Lower lobe of right lung (tissue), 2 donors: Measurements from ENCODE around the gene CNTF. TPM values are rescaled to one million over a fixed set of nuclear protein-coding genes. Genes with fewer than 3 reads are reported as not detected.

ENCODE experiments used
- ATAC-seq, 2 donors: fragments of 200-7000 bp; cut with Tn5 transposase; one replicate each; pipeline ENCODE4 v1.9.1; 2020 to 2022; ENCODE audit warnings: mild to moderate bottlenecking in 2 of 2, moderate library complexity in 2 of 2
- DNase-seq: peaks from one replicate; pipeline ENCODE4 v3.0.0-alpha.2; 2020
- H3K27ac ChIP-seq: fragments of 200-600 bp; one replicate; pipeline ENCODE4 v1.8.0; 2022
- H3K27me3 ChIP-seq: fragments of 200-600 bp; one replicate; pipeline ENCODE4 v1.8.0; 2022; ENCODE audit warnings: low read depth
- H3K36me3 ChIP-seq: fragments of 200-600 bp; one replicate; pipeline ENCODE4 v1.8.0; 2022; ENCODE audit warnings: mild to moderate bottlenecking
- H3K4me1 ChIP-seq: fragments of 200-600 bp; one replicate; pipeline ENCODE4 v1.8.0; 2022
- H3K4me3 ChIP-seq: fragments of 200-600 bp; one replicate; pipeline ENCODE4 v1.8.0; 2022; ENCODE audit warnings: mild to moderate bottlenecking
- H3K9me3 ChIP-seq: fragments of 200-600 bp; one replicate; pipeline ENCODE4 v1.8.0; 2022
- intact Hi-C: fragments of 100-400 bp; cut with DNase I; formaldehyde crosslinking; loops from one replicate; pipeline ENCODE4 v1.11.0; 2022
- total RNA-seq: library from RNA; stranded (reverse); fragmentation: NEBNext Ultra II Directional; extraction: Animal tissue kit (Norgen Biotek cat#: 25700); gene quantifications from one replicate; pipeline ENCODE4 v1.2.1, GENCODE V29; 2021
- TF ChIP-seq, protein P1 (sequence below): fragments of 200-600 bp; IDR thresholded peaks from one replicate; pipeline ENCODE4 v1.8.0; 2022; ENCODE audit warnings: antibody characterized with exemption, mild to moderate bottlenecking
- donor health status: DM: no; HTN: yes; CAD: no; lungs with severe emphysema.

The CNTF gene
- total RNA-seq, 1 donor from 2014 or later: 1.9 TPM

DNA sequence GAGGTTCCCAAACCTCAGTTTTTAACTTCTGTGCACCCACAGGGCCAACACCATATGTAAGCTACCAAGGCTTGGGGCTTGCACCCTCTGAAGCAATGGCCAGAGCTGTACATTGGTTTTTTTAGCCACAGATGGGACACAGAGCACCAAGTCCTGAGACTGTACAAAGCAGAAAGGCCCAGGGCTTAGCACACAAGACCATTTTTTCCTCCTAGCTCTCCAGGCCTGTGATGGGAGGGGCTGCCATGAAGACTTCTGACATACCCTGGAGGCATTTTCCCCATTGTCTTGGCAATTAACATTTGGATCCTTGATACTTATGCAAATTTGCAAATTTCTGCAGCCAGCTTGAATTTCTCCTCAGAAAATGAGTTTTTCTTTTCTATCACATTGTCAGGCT, 23.4 kb downstream of the CNTF start:
- ATAC-seq (no peak), DNase-seq (no peak)
- Histone ChIP-seq H3K4me3 (no peak overlapping the region), H3K27me3 (no peaks in the 10 kb centered on the region), H3K27ac (no peak overlapping the region), H3K4me1 (peaks cover 5% of the 10 kb centered on the region), H3K36me3 (no peaks in the 10 kb centered on the region), H3K9me3 (no peaks in the 10 kb centered on the region)
- intact Hi-C loops: no loop called here
- TF ChIP-seq, protein P1, sequence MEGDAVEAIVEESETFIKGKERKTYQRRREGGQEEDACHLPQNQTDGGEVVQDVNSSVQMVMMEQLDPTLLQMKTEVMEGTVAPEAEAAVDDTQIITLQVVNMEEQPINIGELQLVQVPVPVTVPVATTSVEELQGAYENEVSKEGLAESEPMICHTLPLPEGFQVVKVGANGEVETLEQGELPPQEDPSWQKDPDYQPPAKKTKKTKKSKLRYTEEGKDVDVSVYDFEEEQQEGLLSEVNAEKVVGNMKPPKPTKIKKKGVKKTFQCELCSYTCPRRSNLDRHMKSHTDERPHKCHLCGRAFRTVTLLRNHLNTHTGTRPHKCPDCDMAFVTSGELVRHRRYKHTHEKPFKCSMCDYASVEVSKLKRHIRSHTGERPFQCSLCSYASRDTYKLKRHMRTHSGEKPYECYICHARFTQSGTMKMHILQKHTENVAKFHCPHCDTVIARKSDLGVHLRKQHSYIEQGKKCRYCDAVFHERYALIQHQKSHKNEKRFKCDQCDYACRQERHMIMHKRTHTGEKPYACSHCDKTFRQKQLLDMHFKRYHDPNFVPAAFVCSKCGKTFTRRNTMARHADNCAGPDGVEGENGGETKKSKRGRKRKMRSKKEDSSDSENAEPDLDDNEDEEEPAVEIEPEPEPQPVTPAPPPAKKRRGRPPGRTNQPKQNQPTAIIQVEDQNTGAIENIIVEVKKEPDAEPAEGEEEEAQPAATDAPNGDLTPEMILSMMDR: no peak

DNA sequence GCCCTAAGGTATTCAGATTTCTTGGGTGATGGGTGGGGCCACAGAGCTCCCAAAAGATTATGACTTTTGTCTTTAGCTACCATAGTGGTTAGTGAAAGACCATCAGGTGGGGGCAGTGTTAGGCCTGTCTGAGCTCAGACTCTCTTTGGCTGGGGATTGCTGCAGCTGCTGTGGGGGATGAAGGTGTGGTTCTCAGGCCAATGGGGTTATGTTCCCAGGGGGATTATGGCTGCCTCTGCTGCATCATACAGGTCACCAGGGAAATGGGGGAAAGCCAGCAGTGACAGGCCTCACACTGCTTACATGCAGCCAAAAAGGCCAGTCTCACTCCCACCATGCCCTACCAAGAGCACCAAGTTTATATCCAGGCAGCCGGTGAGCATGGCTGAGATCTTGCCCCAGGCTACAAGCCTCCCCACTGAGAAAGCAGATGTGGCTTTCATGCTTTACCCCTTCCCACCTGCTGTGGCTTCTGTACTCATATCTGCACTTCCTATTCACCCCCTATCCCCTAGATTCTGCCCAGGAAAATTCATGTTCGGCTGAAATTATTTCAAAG, 24.8 kb downstream of the CNTF start:
- H3K4me3 ChIP-seq: no peak overlapping the region
- no peak for ATAC-seq

DNA sequence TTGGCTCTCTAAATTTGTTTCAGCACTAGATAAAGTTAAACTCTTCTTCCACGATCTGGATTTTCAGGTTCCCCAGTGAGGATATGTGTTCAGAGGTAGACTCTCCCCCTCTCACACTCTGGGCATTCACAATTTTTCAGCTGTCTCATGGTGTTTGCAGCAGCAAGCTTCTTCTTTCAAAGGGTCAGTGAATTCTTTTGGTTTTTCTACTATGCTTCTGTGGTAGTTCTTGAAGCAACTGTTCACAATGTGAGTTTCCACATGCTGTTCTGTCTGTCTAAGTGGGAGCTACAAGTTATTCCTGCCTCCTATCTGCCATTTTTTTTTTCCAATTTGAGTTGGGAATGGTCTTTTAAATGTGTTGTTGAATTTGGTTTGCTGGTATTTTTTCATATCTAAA, 25.4 kb downstream of the CNTF start:
- H3K27ac ChIP-seq: no peak overlapping the region
- H3K4me1 ChIP-seq: no peaks in the 10 kb centered on the region
- DNase-seq (no peak), ATAC-seq (no peak)
- TF ChIP-seq, protein P1: no peak
- no peaks in the 10 kb centered on the region for H3K9me3 ChIP-seq
- intact Hi-C loops: no loop called here
- H3K36me3 ChIP-seq: no peaks in the 10 kb centered on the region
- H3K4me3 ChIP-seq: no peak overlapping the region
- H3K27me3 ChIP-seq: no peaks in the 10 kb centered on the region

More for the DNA sequence above, 24.8 kb downstream of the CNTF start:
- Histone ChIP-seq H3K27me3 (no peaks in the 10 kb centered on the region), H3K36me3 (no peaks in the 10 kb centered on the region), H3K4me1 (no peaks in the 10 kb centered on the region), H3K9me3 (no peaks in the 10 kb centered on the region), H3K27ac (no peak overlapping the region)
- intact Hi-C loops: no loop called here
- TF ChIP-seq, protein P1: no peak
- no peak for DNase-seq

DNA sequence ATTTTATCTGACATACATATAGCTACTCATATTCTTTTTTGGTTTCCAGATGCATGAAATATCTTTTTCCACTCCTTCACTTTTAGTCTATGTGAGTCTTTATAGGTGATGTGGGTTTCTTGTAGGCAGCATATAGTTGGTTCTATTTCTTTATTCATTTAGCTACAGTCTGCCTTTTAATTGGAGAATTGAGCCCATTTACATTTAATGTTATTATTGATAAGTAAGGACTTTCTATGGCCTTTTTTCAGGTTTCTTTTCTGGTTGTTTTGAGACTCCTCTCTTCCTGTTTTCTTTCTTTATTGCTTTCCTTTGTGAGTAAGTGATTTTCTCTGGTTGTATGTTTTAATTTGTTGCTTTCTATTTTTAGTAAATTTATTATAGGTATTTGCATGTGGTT, 27.2 kb downstream of the CNTF start:
- Histone ChIP-seq H3K4me3 (no peak overlapping the region), H3K27me3 (no peaks in the 10 kb centered on the region), H3K27ac (no peak overlapping the region), H3K4me1 (no peaks in the 10 kb centered on the region), H3K36me3 (no peaks in the 10 kb centered on the region), H3K9me3 (no peaks in the 10 kb centered on the region)
- TF ChIP-seq, protein P1: no peak
- intact Hi-C loops: no loop called here
- DNase-seq: no peak
- ATAC-seq: no peak

DNA sequence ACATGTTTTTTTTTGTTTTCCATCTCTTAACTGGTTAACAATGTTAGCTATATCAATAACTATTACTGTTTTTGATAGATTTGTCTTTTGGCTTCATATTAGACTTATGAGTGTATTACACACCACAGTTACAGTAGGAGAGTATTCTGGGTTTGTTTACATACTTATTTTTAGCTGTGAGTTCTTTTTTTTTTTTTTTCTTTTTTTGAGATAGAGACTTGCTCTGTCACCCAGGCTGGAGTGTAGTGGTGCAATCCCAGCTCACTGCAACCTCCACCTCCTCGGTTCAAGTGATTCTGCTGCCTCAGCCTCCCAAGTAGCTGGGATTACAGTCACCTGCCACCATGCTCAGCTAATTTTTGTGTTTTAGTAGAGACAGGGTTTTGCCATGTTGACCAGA, 28.0 kb downstream of the CNTF start:
- H3K36me3 ChIP-seq: no peaks in the 10 kb centered on the region
- H3K27me3 ChIP-seq: no peaks in the 10 kb centered on the region
- no peaks in the 10 kb centered on the region for H3K9me3 ChIP-seq
- intact Hi-C loops: no loop called here
- no peak for DNase-seq
- no peak overlapping the region for H3K27ac ChIP-seq
- TF ChIP-seq, protein P1: no peak
- H3K4me3 ChIP-seq: no peak overlapping the region
- no peak for ATAC-seq
- no peaks in the 10 kb centered on the region for H3K4me1 ChIP-seq
